ENCODE data around the gene PTGFRN.

PTGFRN gene

DNA sequence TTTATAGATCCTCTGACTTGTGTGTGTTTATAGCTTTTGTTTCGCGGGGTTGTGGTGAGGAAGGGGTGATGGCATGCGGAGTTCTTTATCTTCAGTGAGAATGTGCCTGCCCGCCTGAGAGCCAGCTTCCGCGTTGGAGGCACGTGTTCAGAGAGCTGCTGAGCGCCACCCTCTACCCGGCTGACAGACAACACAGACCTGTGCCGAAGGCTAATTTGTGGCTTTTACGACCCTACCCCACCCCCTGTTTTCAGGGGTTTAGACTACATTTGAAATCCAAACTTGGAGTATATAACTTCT, 77.5 kb downstream of the PTGFRN start:
- Mint-ChIP-seq H3K27ac (peak overlapping the region in 1 of 3 experiments; percentile 42), H3K4me3 (no peak overlapping the region), H3K36me3 (ENCODE audit: low read depth) (peaks cover 76% of the 10 kb centered on the region), H3K27me3 (ENCODE audit: low read depth) (no peaks in the 10 kb centered on the region), H3K9me3 (peaks cover 6% of the 10 kb centered on the region), H3K4me1 (peaks cover 31% of the 10 kb centered on the region)
- TF ChIP-seq, protein P1, sequence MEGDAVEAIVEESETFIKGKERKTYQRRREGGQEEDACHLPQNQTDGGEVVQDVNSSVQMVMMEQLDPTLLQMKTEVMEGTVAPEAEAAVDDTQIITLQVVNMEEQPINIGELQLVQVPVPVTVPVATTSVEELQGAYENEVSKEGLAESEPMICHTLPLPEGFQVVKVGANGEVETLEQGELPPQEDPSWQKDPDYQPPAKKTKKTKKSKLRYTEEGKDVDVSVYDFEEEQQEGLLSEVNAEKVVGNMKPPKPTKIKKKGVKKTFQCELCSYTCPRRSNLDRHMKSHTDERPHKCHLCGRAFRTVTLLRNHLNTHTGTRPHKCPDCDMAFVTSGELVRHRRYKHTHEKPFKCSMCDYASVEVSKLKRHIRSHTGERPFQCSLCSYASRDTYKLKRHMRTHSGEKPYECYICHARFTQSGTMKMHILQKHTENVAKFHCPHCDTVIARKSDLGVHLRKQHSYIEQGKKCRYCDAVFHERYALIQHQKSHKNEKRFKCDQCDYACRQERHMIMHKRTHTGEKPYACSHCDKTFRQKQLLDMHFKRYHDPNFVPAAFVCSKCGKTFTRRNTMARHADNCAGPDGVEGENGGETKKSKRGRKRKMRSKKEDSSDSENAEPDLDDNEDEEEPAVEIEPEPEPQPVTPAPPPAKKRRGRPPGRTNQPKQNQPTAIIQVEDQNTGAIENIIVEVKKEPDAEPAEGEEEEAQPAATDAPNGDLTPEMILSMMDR (IDR thresholded peaks at IDR 0.05; ENCODE audit: unreplicated experiment in 3 of 3), result no peak

DNA sequence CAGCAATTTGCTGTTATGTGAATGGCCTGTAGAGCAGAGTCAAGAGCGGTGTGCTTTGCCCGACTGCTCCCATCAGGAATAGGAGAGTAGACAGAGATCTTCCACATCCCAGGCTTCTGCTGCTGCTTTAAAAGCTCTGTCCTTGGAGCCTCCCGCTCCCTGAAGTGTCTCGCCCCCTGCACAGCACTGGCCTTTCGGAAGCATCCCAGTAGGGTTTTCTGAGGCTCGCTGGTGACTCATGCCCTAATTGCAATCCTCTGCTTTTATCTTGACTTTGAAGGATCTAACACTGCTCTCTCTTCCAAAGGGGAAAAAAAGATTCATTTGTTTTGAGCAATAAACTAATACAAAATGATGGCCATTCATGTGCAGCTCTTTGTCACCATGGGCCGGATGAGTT, 78.5 kb downstream of the PTGFRN start:
- no peak overlapping the region for H3K27ac Mint-ChIP-seq
- TF ChIP-seq, protein P1 (IDR thresholded peaks at IDR 0.05; ENCODE audit: unreplicated experiment in 3 of 3), result no peak
- H3K27me3 Mint-ChIP-seq (ENCODE audit: low read depth), result no peaks in the 10 kb centered on the region
- H3K36me3 Mint-ChIP-seq (ENCODE audit: low read depth), result peaks cover 84% of the 10 kb centered on the region
- peaks cover 27% of the 10 kb centered on the region for H3K4me1 Mint-ChIP-seq
- peaks cover 6% of the 10 kb centered on the region for H3K9me3 Mint-ChIP-seq
- H3K4me3 Mint-ChIP-seq, result no peak overlapping the region

DNA sequence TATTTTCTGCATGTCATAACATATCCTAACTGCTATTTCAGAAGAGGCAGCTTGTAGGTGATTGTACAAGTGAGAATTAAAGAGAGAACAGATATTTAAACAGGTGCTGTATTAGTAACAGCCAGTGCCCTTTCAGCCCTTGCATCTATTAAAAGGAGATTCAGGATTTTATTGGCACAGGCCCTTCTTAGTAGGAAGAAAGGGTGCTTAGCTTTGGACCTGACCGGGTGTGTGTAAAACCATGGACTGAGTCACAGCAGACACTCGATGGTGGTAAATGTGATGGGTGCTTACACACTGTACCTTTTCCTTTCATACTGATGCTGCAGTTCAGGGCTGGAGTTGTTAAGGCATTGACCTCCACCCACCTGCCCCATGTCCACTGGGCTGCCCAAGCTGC, 79.2 kb downstream of the PTGFRN start:
- peaks cover 22% of the 10 kb centered on the region for H3K4me1 Mint-ChIP-seq
- no peaks in the 10 kb centered on the region for H3K27me3 Mint-ChIP-seq (ENCODE audit: low read depth)
- no peak overlapping the region for H3K4me3 Mint-ChIP-seq
- H3K27ac Mint-ChIP-seq, result no peak overlapping the region
- H3K36me3 Mint-ChIP-seq (ENCODE audit: low read depth), result peaks cover 85% of the 10 kb centered on the region
- peaks cover 6% of the 10 kb centered on the region for H3K9me3 Mint-ChIP-seq
- TF ChIP-seq, protein P1 (IDR thresholded peaks at IDR 0.05; ENCODE audit: unreplicated experiment in 3 of 3), result no peak

DNA sequence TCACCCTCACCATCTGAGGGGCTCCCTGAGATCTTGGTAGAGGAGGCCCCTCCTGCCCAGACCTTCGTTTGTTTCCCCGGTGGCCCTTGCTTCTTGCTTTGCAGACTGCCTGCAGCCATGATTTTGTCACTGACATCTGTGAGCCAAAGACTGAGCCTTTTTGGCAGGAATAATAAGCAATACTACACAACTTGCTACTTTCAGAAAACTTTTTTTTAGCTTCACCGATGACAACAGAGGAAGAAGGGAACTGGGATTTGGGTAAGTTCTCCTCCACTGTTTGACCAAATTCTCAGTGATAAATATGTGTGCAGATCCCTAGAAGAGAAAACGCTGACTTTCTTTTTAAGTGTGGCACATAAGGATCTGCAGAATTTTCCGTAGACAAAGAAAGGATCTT, 80.1 kb downstream of the PTGFRN start:
- TF ChIP-seq, protein P1 (IDR thresholded peaks at IDR 0.05; ENCODE audit: unreplicated experiment in 3 of 3), result no peak
- no peaks in the 10 kb centered on the region for H3K27me3 Mint-ChIP-seq (ENCODE audit: low read depth)
- no peak overlapping the region for H3K27ac Mint-ChIP-seq

DNA sequence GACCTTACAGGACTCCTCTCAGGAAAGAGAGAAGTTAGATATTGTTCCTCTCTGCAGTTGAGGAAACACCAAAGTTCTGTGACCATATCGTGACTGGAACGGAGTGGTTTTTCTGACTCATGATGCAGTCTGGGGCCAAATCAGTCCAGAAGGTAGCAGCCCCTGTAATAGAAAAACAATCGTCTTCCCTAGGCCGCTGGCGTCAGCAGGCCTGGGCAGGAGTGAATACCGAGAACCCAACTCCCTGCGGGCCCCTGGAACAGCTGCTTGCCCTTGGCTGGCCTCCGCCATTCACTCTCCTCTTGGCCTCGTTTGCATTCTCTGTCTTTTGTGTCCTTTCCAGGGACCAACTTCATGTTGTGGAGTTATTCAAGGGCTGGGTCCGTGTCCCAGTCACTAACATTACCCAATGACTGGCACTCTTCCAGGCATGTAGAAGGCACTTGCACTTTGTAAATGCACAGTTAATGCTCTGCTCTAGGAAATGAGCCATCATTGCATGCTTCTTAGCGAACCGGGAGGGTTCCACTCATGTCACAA, 81.0 kb downstream of the PTGFRN start:
- peaks cover 19% of the 10 kb centered on the region for H3K4me1 Mint-ChIP-seq
- H3K9me3 Mint-ChIP-seq, result peaks cover 6% of the 10 kb centered on the region
- H3K4me3 Mint-ChIP-seq, result no peak overlapping the region
- H3K27me3 Mint-ChIP-seq (ENCODE audit: low read depth), result no peaks in the 10 kb centered on the region
- TF ChIP-seq, protein P1 (IDR thresholded peaks at IDR 0.05; ENCODE audit: unreplicated experiment in 3 of 3), result no peak
- no peak overlapping the region for H3K27ac Mint-ChIP-seq
- H3K36me3 Mint-ChIP-seq (ENCODE audit: low read depth), result peaks cover 80% of the 10 kb centered on the region

More for the DNA sequence above, 80.1 kb downstream of the PTGFRN start:
- Mint-ChIP-seq H3K4me1 (peaks cover 19% of the 10 kb centered on the region), H3K9me3 (peaks cover 6% of the 10 kb centered on the region), H3K36me3 (ENCODE audit: low read depth) (peaks cover 85% of the 10 kb centered on the region), H3K4me3 (no peak overlapping the region)

DNA sequence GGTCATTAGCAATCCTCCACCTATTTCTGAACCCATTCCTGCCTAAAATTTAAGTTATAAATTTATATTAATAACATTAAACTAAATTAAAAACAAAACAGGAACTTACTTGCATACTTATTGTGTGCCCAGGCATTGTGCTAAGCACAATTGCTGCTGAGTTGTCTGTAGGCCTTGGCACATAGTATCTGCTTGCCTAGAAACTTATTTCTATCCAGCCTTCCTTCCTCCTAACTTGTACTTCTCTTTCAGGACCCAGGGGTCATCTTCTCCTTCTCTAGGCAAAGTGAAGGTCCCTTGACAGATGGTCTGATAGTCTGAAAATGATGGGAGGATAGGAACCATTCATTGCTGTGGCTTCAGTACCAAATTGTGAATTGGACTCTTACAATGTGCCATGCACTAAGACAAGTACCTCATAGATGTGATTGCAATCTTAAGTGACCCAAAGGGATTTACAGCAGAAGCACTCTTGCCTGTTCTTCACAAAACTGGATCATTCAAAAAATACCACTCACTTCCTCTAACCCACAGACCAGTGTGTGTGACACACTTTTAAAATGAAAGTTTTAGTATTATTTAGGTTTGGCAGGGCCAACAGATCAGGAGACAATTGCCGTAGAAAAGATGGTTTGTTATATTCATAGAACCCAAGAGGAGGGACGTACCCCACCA, 81.6 kb downstream of the PTGFRN start:
- Mint-ChIP-seq H3K9me3 (peaks cover 6% of the 10 kb centered on the region), H3K4me1 (peaks cover 14% of the 10 kb centered on the region), H3K27me3 (ENCODE audit: low read depth) (no peaks in the 10 kb centered on the region), H3K27ac (no peak overlapping the region), H3K36me3 (ENCODE audit: low read depth) (peaks cover 75% of the 10 kb centered on the region), H3K4me3 (no peak overlapping the region)
- TF ChIP-seq, protein P1 (IDR thresholded peaks at IDR 0.05; ENCODE audit: unreplicated experiment in 3 of 3), result no peak
